Activated CD4-positive, alpha-beta T cell treated with anti-CD3 and anti-CD28 coated beads, Interleukin-2, amount 10 ng/mL, durations not matched to agents 7 days and 5 days (primary cell): ENCODE results near the gene WIPI1. TPM values are rescaled to one million over a fixed set of nuclear protein-coding genes. Genes with fewer than 3 reads are reported as not detected.

Experiments used
- CTCF ChIA-PET: fragments of 350-600 bp; sonication (Branson Sonifier 250); formaldehyde crosslinking; loops from one replicate; lab custom pipeline; 2021; ENCODE audit warnings: antibody characterized with exemption; lab: Charles Lee
- POLR2A ChIA-PET: fragments of 350-600 bp; sonication (Branson Sonifier 250); formaldehyde crosslinking; loops from one replicate; lab custom pipeline; 2021; ENCODE audit warnings: antibody characterized with exemption; lab: Charles Lee
- DNase-seq: peaks from one replicate; pipeline ENCODE4 v3.0.0-alpha.2; 2020
- H3K27ac Mint-ChIP-seq: one replicate; pipeline ENCODE4 v1.8.0; 2021; ENCODE audit warnings: mild to moderate bottlenecking, moderate library complexity, mixed read lengths
- H3K27me3 Mint-ChIP-seq: one replicate; pipeline ENCODE4 v1.8.0; 2021; ENCODE audit warnings: mixed read lengths
- H3K36me3 Mint-ChIP-seq: one replicate; pipeline ENCODE4 v1.8.0; 2021; ENCODE audit warnings: low read depth, mixed read lengths
- H3K4me1 Mint-ChIP-seq: one replicate; pipeline ENCODE4 v1.8.0; 2021; ENCODE audit warnings: mixed read lengths
- H3K4me3 Mint-ChIP-seq: one replicate; pipeline ENCODE4 v1.8.0; 2021; ENCODE audit warnings: mild to moderate bottlenecking, moderate library complexity, mixed read lengths
- H3K9me3 Mint-ChIP-seq: one replicate; pipeline ENCODE4 v1.8.0; 2021; ENCODE audit warnings: mixed read lengths
- total RNA-seq, 2 experiments: library from RNA; stranded (reverse); gene quantifications; one replicate each; pipeline ENCODE4 v1.2.3, GENCODE V29; 2021

WIPI1 gene
- total RNA-seq, 2 experiments from 2014 or later = 28.2 to 34.4 TPM

GRCh38 chr17:68459037-68459639 is 1.8 kb upstream of the WIPI1 start:
- Mint-ChIP-seq H3K4me3 (peak overlapping the region; percentile 52), H3K4me1 (peaks cover 80% of the 10 kb centered on the region), H3K9me3 (no peaks in the 10 kb centered on the region), H3K27me3 (no peaks in the 10 kb centered on the region), H3K27ac (peak overlapping the region; percentile 79), H3K36me3 (peaks cover under 1% of the 10 kb centered on the region)
- POLR2A ChIA-PET = interaction anchor here (0.6 to 1.1 kb wide), 2 partner anchors 29 to 167 kb away, joined by 4 to 5 read pairs; no protein-coding TSS in a partner anchor
- no peak for DNase-seq
- CTCF ChIA-PET = interaction anchor here (0.7 to 3.9 kb wide), 6 partner anchors 19 to 260 kb away, joined by 3 to 24 read pairs (median 6); no protein-coding TSS in a partner anchor

- POLR2A ChIA-PET = interaction anchor here (0.6 to 1.1 kb wide), 4 partner anchors 30 to 305 kb away, joined by 3 to 5 read pairs (median 4); no protein-coding TSS in a partner anchor
- peak overlapping the region; percentile 75 for H3K4me3 Mint-ChIP-seq
- H3K27ac Mint-ChIP-seq = peak overlapping the region; percentile 88
- H3K9me3 Mint-ChIP-seq = no peaks in the 10 kb centered on the region
- peaks cover 7% of the 10 kb centered on the region for H3K36me3 Mint-ChIP-seq
- CTCF ChIA-PET = interaction anchor here (0.7 to 3.9 kb wide), 9 partner anchors 18 to 398 kb away, joined by 3 to 24 read pairs (median 4); no protein-coding TSS in a partner anchor
- H3K27me3 Mint-ChIP-seq = no peaks in the 10 kb centered on the region
- DNase-seq = no peak
- H3K4me1 Mint-ChIP-seq = peaks cover 83% of the 10 kb centered on the region
Observed at GRCh38 chr17:68458260-68459036, 1.2 kb upstream of the WIPI1 start.

- ChIA-PET POLR2A (interaction anchor here (0.6 to 1.0 kb wide), 3 partner anchors 20 to 306 kb away, joined by 3 read pairs; no protein-coding TSS in a partner anchor), CTCF (interaction anchor here (0.8 to 3.9 kb wide), 9 partner anchors 11 to 397 kb away, joined by 3 to 24 read pairs (median 4); no protein-coding TSS in a partner anchor)
- Mint-ChIP-seq H3K27me3 (no peaks in the 10 kb centered on the region), H3K36me3 (peaks cover 7% of the 10 kb centered on the region), H3K4me3 (peak overlapping the region; percentile 75), H3K27ac (peak overlapping the region; percentile 88), H3K4me1 (peaks cover 79% of the 10 kb centered on the region), H3K9me3 (no peaks in the 10 kb centered on the region)
- peak; percentile 98 for DNase-seq
Observed at GRCh38 chr17:68457539-68458259, 403 bp upstream of the WIPI1 start.

DNA sequence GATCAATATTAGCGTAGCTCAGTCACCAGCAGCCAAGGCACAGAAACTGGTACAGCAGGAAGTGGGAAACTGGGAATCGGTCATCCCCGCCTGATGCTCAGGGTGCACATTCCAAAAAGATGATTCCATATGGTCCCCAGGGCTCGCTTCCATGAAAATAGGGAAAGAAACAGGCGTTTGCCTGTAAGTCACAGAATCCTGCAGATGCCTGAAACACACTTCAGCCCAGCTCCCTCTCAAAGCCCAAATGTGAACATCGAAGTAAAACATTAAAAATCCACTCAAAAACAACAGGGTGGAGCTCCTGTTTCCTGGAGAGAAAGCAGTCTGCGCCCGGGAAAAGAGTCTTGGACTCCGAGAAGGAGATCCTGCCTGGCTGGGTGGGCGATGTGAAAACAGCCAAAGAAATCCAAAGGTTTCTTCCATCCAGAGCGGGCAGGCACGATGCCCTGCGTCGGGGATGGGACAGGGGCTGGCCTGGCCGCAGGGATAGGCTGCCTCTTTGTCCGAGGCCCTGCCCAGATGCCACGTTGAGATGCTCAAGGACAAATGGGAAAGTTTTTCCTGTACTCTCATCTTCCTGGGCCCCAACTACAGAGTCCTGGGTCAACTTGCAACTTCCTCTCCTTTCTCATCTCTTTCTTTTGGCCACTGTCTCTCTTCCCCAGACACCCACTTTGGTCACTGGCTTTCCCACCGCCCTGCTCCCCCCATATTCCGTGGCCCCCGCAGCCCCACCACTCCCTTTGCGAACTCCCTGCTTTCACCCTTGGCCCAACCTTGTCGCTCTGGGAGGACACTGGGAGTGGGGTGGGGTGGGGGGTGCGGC is 743 bp downstream of the WIPI1 start:
- POLR2A ChIA-PET = interaction anchor here (1.0 to 1.4 kb wide), 2 partner anchors 19 kb away, joined by 3 to 4 read pairs; no protein-coding TSS in a partner anchor
- no peak for DNase-seq
- Mint-ChIP-seq H3K27ac (peak overlapping the region; percentile 87), H3K36me3 (peaks cover 11% of the 10 kb centered on the region), H3K9me3 (no peaks in the 10 kb centered on the region), H3K4me1 (peaks cover 68% of the 10 kb centered on the region), H3K4me3 (peak overlapping the region; percentile 91), H3K27me3 (no peaks in the 10 kb centered on the region)
- CTCF ChIA-PET = interaction anchor here (0.8 to 3.9 kb wide), 10 partner anchors 10 to 255 kb away, joined by 3 to 24 read pairs (median 4); no protein-coding TSS in a partner anchor

DNA sequence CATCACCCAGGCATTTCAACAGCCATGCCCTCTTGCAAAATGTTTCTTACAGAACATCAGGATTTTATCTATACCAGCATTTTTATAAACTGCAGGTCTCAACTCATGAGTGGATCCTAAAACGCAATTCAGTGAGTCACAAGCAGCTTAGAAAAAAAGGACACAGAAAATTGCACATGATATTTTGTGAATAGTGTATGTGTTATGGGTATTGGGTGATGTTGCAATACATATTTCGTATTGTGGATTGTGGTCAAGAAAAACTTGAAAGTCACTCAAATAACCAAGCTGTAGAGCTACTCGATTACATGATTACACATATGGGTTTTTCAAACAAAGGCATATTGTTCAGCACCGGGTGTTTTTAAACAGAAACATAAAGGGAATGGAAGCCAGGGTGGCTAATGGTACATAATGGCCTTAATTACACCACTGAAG is 1.4 kb downstream of the WIPI1 start:
- ChIA-PET POLR2A (interaction anchor here (1.4 kb wide), 1 partner anchor 18 kb away, joined by 4 read pairs; no protein-coding TSS in a partner anchor), CTCF (interaction anchor here (0.9 to 3.9 kb wide), 7 partner anchors 9 to 182 kb away, joined by 3 to 24 read pairs (median 4); no protein-coding TSS in a partner anchor)
- H3K27ac Mint-ChIP-seq = no peak overlapping the region
- H3K4me1 Mint-ChIP-seq = peaks cover 61% of the 10 kb centered on the region
- H3K27me3 Mint-ChIP-seq = no peaks in the 10 kb centered on the region
- H3K4me3 Mint-ChIP-seq = peak overlapping the region; percentile 91
- no peak for DNase-seq
- peaks cover 15% of the 10 kb centered on the region for H3K36me3 Mint-ChIP-seq
- H3K9me3 Mint-ChIP-seq = no peaks in the 10 kb centered on the region

DNA sequence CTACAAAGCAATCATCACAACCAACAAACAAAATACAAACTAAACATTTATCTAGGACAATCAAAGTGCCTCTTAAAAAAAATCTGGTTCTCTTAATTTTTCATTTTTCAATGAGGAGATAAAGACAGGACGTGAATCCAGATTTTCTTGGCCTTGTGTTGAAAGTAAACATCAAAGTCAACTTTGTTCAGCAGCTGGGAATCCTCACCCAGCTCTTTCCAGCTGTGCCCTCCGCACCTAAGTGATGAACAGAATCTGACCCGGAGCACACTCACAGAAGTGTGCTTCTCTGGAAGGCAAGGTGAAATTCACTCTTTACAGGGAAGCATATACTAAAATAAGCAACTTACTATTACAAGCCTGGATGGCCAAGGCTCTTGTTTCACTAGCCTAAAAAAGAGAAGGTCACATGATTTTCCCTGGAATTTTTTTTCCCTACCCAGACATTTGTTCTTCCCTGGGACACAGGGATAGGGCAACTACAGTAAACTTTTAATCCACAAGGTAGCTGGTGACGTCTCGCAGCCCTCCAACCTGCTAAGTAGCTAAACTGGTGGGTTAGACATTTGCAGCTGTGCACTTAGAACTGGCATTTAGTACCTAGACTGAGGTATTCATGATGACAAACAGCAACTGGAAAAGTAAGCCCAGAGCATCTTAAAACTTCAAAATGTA is 3.2 kb downstream of the WIPI1 start:
- Mint-ChIP-seq H3K4me3 (no peak overlapping the region), H3K9me3 (no peaks in the 10 kb centered on the region), H3K36me3 (peaks cover 29% of the 10 kb centered on the region), H3K27ac (no peak overlapping the region), H3K27me3 (no peaks in the 10 kb centered on the region), H3K4me1 (peaks cover 45% of the 10 kb centered on the region)
- CTCF ChIA-PET = interaction anchor here (1.2 kb wide), 1 partner anchor 189 kb away, joined by 4 read pairs; no protein-coding TSS in a partner anchor
- POLR2A ChIA-PET = no interaction called here
- no peak for DNase-seq

- CTCF ChIA-PET = interaction anchor here (0.8 to 1.0 kb wide), 2 partner anchors 9 to 10 kb away, joined by 3 to 4 read pairs; no protein-coding TSS in a partner anchor
- DNase-seq = no peak
- Mint-ChIP-seq H3K4me3 (no peak overlapping the region), H3K4me1 (peaks cover 40% of the 10 kb centered on the region), H3K36me3 (peaks cover 37% of the 10 kb centered on the region), H3K27ac (no peak overlapping the region), H3K9me3 (no peaks in the 10 kb centered on the region), H3K27me3 (no peaks in the 10 kb centered on the region)
- POLR2A ChIA-PET = no interaction called here
Observed at GRCh38 chr17:68452724-68453290, 4.5 kb downstream of the WIPI1 start.

GRCh38 chr17:68451670-68452354 is 5.5 kb downstream of the WIPI1 start:
- Mint-ChIP-seq H3K4me1 (peaks cover 40% of the 10 kb centered on the region), H3K4me3 (no peak overlapping the region), H3K27ac (no peak overlapping the region), H3K36me3 (peaks cover 39% of the 10 kb centered on the region), H3K9me3 (no peaks in the 10 kb centered on the region), H3K27me3 (no peaks in the 10 kb centered on the region)
- CTCF ChIA-PET = interaction anchor here (0.6 to 7.3 kb wide), 3 partner anchors 10 to 929 kb away, joined by 3 to 31 read pairs (median 4); no protein-coding TSS in a partner anchor
- no peak for DNase-seq
- POLR2A ChIA-PET = no interaction called here

DNA sequence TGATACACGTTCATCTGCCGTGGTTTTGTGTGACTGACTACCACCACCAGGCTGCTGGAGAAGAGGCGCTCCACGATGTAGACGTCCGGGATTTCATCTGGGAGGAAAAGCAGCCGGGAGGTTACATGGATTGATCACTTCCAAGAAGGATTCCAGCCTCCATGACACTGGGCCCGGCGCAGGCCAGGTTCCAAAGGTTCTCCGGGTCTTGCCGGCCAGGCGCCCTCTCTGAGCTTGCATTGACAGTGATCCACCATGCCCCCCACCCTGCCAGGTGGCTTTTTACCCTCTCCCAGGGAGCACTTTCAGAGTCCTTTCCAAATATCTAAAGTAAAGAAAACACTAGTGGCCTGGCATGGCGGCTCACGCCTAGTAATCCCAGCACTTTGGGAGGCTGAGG is 6.5 kb downstream of the WIPI1 start:
- DNase-seq = no peak
- Mint-ChIP-seq H3K36me3 (peaks cover 42% of the 10 kb centered on the region), H3K4me1 (peaks cover 37% of the 10 kb centered on the region), H3K27ac (no peak overlapping the region), H3K9me3 (no peaks in the 10 kb centered on the region), H3K4me3 (no peak overlapping the region), H3K27me3 (no peaks in the 10 kb centered on the region)
- ChIA-PET POLR2A (no interaction called here), CTCF (interaction anchor here (0.7 to 7.3 kb wide), 4 partner anchors 9 to 19 kb away, joined by 3 to 31 read pairs (median 3); no protein-coding TSS in a partner anchor)

GRCh38 chr17:68450391-68450790 is 6.9 kb downstream of the WIPI1 start:
- H3K27me3 Mint-ChIP-seq = no peaks in the 10 kb centered on the region
- no peak overlapping the region for H3K27ac Mint-ChIP-seq
- ChIA-PET POLR2A (no interaction called here), CTCF (interaction anchor here (0.6 to 7.3 kb wide), 5 partner anchors 9 to 167 kb away, joined by 3 to 31 read pairs (median 3); no protein-coding TSS in a partner anchor)
- no peak for DNase-seq
- no peak overlapping the region for H3K4me3 Mint-ChIP-seq
- H3K36me3 Mint-ChIP-seq = peaks cover 43% of the 10 kb centered on the region
- no peaks in the 10 kb centered on the region for H3K9me3 Mint-ChIP-seq
- H3K4me1 Mint-ChIP-seq = peaks cover 35% of the 10 kb centered on the region
